Pericardium fibroblast (primary cell): ENCODE data around the gene ATP1B3. TPM values are rescaled to one million over a fixed set of nuclear protein-coding genes. Genes with fewer than 3 reads are reported as not detected.

ENCODE experiments used
- total RNA-seq: library from RNA; depleted of rRNA; stranded (reverse); fragments of >200 nt; gene quantifications from 2 replicates; pipeline ENCODE4 v1.2.3, GENCODE V29; 2015

Gene ATP1B3
- 38.3 and 56.2 TPM in 2 replicates for total RNA-seq

DNA sequence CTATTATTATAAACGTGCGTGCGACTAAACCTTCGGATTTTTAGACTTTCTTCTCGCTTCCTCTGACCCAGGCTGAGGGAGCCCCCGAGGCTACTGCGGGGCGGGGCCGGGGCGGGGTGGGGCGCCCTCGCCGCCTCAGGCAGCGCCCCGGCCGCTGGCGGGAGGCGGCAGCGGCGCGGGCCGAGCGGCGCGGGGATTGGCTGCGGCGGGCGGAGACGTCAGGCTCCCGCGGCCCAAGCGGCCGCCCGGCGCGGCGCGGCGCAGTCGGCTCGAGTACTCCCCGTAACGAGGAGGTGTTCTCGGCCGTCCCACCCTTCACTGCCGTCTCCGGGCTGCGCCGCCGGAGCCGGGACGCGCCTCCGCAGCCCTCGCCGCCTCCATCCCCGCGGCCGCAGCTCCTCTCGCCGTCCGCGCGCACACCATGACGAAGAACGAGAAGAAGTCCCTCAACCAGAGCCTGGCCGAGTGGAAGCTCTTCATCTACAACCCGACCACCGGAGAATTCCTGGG is at the start of gene ATP1B3:
TSS of gene ATP1B3 (plus strand) at position 263 of the 510 bp plus-strand sequence. CDS start at position 422, 159 bp downstream.

Other genes starting within 250 kb of the ATP1B3 start
- 80.3 and 89.5 TPM in 2 replicates for gene RNF7, start 138.3 kb upstream of the ATP1B3 start, total RNA-seq
- not detected in 2 replicates for gene GRK7, start 113.2 kb upstream of the ATP1B3 start, total RNA-seq